Measurements from ENCODE around the gene PEPD.

PEPD gene

DNA sequence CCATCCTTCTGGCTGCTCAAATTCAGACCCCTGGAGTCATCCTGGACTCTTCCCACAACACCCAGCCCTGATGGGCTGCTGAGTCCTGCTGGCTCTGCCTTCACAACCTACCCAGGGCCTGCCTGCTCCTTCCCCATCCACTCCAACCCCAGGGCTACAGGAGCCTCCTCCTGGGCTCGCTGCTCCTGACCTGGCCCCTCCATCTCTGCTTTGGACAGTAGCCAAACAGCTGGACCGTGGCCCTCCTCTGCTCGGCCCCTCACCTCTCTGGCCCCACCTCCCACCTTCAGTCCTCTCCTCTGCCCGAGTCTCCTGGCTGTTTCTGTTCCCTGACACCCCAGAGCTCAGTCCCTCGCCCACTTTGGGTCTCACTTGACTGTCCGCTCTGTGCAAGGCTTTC is 81.3 kb downstream of the PEPD start:
- DNase-seq (ENCODE audit: low read depth, low spot score): no peak

DNA sequence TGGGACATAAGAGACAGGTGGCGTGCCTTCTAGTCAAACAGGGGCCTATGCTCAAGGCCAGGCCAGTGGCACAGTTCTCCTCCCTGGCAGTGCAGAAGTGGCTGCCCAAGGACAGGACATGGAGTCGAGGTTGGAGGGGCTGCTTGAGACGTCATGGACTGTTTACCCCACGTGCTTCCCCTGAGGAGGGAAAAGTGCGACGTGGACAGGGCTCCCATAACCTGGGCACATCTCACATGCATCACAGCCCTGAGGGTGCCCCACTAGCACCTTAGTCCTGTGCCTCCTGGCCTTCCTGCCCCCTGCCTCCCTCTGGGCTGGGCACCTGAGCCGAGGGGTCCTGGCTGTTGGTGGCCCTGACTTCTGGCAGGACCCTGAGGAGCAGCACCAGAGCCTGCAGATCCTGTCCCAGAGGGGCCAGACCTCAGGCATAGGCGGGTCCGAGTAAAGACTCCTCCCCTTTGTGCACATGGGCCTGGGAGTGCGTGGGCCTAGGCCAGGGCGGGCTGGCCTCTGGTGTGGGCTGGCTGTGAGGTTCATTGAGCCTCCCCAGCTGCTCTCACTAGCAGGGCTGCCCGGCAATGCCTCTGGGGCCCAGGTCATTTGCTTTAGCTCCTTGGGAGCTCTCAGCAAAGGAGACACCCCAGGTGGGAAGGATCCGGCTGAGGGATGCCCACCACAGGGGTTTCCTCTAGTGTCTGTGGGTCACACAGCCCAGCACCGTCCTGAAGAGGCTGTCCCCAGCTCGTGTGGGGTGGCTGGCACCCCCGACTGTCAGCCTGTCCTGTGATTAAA is 82.4 kb downstream of the PEPD start:
- no peak for DNase-seq (ENCODE audit: low read depth, low spot score)

DNA sequence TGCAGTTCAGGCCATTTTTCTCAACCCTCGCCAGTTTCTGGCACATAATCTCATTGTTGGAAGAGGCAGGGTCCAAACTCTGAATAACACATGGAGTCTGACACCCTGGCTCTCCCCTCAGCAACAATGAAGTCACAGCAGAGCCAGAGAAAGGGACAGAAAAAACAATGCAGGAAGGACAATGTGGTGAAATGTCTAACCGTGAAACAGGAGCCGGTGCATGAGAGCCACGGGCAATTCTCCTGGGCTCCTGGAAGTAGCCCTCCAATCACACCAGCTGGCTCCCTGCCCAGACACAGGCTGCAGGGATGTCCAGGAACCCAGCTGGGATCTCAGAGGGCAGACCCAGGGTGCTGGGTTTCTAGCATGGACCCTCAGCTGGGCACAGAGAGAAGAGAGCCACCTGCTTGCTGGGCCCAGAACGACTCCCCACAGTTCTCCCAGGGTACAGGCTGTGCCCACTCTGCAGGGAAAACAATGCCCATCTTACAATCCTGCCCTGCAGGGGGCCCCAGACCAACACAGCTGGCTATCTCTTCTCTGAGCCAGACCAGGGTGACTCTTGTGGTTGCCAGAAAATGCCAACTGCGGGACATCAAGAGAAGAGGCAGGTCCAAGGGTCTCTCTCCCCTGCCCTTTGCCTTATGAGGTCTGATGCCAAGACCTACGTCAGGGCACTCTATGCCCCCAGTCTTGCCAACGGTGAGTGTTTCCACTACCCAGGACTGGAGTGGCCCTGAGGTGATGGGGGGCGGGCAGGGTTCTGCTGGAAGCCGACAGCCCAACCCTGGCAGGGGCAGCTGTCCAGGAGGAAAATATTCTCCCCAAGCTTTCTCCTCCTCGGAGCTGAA is 83.5 kb downstream of the PEPD start:
- no peak for DNase-seq (ENCODE audit: low read depth, low spot score)

DNA sequence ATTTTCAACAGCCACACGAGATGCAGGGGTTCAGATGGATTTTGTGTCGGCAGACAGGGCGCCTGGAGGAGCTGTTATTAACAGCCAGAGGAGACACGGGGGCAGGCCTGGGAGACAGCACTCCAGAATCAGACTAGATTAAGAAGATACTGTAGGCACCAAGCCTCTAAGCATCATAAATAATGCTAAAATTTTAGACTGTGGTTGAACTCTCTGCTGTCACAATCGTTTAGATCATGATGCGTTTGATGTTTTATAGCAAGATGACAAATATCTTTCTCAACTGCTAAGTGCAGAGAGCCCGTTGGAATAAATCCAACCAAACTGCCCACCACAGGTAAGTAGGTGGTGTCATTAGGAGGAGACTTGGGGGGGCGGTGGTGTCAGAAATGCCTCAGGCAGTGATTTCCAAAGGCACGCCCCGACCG is 84.2 kb downstream of the PEPD start:
- DNase-seq (ENCODE audit: low read depth, low spot score): no peak

DNA sequence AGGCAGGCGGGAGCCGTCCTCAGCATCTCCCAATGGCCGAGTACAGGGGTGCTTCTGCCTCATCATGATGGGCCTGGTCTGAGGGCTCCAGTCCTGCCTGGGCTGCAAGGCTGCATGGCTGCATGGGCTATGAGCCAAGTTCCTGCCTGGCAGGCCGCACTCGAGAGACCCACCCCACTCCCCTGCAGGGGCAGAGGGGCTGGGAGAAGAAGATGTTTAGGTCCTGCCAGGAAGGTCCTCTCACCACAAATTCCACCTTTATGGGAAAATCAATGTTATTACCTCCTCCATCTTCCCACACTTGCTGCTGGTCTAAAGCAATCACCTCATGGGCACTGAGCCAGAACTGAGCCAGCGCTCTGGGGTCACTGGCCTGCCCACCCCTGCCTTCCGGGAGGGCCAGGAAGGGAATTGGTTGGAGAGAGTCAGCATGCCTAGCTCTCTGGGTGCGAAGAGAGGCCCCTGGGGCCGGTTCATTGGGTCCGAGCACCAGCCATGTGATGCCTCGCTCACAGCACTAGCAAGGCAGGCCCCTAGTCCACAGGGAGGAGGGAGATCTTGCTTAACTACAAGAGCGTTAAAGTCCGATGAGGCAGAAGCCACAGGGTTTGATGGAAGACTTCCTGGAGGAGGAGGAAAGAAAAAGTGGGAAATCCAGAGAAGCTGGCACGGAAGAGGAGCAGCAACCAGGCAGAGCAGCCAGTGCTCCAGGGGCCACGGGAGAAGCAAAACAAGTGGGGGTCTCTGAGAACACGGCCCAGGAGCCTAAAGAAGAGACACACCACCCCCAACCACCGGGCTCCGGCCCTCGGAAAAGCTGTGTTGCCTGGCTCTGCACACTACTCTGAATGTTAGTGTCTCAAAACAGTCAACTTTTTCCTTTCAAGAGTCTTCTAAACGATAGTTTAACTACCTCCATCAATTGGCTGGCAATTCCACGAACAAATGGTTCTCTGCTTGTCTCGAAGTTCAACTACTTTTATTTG is 84.9 kb downstream of the PEPD start:
- no peak for DNase-seq (ENCODE audit: low read depth, low spot score)

DNA sequence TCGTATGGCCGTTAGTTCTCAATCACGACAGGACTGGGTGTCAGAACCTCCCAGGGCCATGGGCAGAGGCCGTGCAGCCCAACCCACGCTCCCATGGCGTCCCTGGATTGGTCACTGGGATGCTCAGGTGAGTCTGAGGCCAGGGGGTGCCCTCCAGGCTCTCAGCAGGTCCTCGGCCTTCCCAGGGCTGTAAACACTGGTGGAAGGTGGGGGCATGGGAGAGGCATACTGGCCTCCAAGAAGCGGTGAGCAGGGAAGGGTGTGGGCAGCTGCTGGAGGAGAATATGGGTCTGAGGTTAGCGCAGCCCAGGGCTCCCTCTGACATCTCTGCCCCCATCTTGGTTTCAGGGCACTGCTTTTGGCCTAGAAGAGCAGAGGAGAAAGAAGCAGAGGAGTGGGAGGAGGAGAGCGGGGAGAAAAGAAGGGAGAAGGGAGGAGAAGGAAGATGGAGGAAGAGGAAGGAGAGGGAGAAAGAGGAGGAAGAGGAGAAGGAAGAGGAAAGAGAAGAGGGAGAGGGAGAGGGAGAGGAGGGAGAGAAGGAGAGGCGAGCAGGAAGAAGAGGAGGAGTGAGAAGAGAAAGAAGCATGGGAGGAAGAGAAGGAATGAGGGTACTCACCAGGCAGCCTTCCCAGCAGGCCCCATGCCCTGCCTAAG is 85.8 kb downstream of the PEPD start:
- DNase-seq (ENCODE audit: low read depth, low spot score): no peak

DNA sequence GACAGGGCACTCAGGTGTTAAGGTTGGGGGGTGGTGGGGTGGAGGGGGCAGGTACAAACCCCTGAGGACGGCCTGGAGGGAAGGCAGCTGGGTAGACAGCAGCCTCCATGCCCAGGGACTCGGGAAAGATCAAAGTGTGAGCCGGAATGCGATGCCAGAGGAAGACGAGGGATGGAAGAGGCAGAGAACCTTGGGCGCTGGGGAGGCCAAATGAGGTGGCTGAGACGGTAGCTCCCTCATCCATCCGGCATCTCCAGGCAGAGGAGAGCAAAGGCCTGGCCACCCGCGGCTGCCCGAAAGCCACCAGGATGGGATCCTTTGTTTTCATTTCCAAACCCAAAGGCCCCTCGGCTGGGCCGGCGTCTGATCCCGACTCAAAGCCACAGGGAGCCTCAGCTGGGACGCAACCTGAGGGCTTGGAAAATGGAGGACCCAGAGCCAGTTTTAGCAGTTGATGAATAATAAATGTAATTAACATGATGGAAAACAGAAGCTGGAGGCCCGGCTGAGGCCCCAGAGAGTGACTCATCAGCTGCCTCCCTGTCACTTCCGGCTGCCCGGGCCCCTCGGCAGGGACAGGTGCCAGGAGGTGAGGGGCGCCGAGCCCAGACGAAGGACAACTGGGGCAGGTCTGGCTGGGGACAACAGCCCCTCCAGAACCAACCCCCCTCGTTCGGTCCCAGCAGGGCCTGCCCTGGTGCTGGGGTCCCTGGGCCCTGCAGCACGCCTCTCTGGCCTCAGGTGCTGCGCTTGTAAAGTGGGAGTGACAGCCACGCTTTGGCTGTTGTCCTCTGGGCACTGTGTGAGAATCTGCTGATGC is 86.5 kb downstream of the PEPD start:
- no peak for DNase-seq (ENCODE audit: low read depth, low spot score)

DNA sequence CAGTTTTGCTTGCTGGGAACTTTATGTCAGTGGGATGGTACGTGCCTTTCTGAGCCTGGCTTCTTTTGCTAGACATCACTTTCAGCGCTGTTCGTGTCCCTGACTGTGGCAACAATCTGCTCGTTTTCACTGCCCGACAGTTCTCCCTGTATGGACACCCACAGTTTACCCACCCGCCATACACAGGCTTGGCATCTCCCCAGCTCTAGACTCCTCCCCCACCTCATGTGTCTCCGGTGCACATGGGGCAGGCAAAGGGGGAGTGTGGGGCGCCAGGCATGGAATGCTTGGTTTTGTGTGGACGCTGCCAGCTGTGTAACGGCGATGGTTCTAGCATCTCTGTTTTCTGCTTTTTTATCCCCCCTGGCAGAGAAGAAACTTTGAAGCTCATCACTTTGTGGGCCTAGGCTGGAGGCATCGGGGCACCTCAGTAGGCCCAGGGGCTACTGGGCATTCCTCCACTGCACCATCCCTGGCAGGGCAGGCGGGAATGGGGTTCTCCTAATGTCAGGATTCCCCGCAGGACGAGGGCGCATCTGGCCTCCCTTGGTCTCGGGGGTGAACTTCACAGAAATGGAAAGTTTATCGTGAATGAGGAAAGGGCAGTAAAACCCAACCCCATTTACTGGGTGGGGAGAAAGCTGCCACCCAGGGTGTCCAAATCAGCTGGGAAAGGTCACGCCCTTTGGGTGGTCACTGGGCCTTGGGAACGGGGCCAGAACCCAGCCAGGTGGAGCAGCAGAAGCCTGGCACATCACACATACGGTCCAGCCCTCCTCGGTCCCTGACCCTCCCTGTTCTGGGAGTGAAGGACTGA is 87.3 kb downstream of the PEPD start:
- DNase-seq (ENCODE audit: low read depth, low spot score): no peak

DNA sequence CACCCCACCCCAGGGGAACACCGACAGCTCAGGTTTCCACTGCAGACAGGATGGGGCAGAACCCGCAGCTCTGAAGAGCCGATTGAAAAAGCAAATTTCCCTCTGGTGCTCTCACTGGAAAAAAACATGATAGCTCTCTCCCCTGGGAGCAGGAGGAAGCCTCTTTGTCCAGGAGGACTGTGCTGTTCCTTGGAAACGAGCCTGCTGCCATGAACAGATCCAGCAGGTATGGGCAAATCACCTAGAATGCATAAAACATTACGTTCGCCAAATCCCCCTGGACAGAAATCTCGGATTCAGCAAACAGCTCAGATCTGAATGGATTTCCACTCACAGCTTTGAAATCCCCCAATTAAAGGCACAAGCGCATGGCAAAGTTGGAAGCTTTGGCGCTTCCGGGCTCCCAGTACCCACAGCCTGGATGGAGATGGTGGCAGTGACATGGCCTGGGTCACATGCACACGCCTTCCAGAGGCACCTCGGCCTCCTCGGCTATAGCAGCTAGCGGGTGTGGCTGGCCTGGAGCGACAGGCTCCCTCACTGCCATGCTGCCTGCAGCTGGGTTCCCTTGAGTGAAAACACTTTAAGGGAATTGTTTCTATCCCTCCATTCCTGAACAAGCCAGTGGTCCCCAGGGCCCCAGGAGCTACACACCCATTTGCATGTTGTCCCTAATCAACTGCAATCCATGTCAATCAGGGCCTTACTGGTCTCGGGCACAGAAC is 89.0 kb downstream of the PEPD start:
- DNase-seq (ENCODE audit: low read depth, low spot score): no peak

DNA sequence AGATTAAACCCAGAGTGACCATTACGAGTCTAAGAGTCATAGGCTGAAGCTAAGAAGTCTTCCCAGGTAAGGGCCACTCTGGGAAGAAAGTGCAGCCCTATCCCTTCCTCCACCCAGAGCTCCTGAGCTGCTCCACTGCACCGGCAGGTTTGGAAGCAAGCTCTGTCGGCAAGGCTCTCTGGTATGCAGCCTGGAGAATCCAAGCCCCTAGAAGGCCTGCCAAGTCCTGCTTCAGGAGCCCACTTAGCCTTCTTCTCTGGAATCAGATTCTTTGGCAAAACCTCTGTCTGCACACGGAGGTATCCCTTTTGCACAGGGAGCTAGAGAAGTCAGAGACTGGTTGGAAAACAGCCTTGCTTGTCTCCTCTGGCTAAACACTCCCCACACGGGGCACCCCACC is 89.6 kb downstream of the PEPD start:
- DNase-seq (ENCODE audit: low read depth, low spot score): no peak

DNA sequence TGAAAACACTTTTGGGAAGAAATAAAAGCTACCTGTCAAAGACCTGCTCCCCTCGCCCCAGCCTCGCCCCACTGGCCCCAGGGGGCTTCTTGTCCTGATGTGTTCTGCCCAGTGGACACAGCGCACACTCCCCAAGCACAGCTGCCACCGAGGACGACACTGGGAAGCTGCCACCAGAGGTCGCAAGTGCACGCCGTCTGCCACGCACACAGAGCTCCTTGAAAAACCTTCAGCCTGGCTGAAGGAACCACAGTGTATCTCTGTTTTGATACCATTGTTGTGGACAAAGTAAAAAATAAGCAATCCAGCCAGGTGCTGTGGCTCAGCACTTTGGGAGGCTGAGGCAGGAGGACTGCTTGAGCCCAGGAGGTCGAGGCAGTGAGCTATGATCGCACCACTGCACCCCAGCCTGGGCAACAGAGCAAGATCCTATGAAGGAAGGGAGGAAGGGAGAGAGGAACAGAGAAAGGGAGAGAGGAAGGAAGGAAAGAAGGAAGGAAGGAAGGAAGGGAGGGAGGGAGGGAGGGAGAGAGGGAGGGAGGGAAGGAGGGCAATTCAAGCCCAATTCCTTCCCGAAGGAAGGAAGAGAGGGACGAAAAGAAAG is 90.8 kb downstream of the PEPD start:
- no peak for DNase-seq (ENCODE audit: low read depth, low spot score)

DNA sequence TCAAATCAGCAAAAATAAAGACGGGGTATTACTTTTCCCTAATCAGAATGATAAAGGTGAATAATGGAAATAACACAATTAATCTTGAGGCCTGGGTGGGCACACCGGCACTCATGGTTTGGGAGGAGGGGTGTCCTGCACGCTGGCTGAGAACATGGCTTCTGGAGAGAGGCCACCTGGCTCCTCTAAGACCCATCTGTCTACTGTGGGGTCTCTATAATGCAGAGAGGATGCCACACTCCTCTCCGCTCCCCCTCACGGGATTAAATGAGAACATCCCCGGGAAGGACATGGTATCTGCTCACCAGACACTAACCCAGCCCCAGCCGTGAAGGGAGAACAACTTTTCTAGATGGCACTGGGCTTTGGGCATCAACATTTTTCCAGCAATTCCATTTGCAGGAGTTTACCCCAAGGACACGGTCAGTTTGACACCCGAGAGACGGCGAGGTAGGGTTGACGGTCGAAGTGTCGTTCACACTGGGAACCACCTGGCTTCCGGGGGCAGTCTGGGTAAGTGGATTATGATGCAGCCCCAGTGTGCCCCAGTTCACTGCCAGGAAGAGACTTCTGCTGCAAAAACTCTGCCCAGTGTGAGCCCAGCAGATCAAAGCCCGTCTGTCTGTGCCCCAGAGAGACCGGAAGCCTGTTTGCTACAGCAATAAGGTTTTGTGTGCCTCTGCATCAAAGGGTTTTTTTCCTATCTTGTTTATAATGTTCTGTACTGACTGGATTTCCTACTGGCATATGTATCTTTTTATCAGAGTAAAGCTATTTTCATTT is 91.5 kb downstream of the PEPD start:
- no peak for DNase-seq (ENCODE audit: low read depth, low spot score)

DNA sequence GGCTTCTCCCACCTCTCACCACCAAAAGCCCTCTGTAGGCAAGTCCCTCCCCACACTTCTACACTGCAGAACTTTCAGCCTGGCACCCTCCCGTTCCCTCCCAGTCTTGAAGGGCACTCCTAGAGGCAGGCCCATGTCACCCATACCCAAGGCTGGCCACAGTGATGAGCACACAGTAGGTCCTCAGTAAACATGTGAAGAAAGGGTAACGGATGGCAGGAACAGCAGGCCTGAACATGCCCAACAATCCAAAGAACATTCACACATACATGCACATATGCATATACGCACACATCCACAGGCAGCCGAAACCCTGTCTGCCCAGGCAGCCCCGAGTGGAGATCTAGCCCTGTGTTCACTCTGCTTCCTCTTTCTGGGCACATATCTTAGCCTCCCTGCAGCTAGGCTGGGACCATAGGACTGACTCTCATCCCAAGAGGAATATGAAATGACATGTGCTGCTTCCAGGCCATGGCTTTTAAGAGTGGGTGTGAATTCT is 92.9 kb downstream of the PEPD start:
- no peak for DNase-seq (ENCODE audit: low read depth, low spot score)

DNA sequence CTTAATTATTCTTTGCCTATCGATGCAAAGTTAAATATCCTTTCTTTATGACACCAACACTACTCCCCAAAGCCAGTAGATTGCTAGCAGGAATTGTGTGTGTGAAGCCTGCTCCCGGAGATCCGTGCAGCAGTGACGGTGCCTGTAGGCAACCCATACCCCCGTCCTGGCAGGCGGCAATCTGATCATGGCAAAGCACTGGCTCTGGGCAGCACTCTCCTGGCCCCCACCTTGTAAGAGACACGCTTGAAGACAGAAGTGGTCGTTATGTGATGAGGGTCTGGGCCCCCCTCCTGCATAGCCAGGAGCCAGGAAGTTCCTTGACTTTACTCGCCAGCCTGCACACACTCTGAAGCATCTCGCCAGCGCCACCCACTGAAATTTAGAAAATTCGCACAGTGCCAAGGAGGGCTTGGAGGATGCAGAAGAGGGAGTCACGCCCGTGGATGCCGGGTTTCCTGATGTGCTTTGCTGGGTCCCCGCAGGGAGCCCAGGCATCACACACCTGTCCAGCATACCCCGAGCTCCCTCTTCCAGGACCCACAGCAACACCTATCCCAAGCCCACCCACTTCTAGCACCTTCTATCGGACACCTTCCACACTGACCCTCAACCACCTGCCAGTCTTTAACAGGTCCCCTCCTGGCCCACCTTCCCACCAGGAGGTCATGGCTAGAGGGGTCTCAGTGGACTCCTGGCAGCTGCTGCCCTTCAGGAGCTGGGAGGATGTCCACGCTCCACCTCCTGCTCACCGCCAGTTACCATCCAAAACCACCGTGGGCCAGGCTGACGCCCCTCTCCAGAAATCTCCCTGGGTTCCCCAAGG is 93.6 kb downstream of the PEPD start:
- DNase-seq (ENCODE audit: low read depth, low spot score): no peak

DNA sequence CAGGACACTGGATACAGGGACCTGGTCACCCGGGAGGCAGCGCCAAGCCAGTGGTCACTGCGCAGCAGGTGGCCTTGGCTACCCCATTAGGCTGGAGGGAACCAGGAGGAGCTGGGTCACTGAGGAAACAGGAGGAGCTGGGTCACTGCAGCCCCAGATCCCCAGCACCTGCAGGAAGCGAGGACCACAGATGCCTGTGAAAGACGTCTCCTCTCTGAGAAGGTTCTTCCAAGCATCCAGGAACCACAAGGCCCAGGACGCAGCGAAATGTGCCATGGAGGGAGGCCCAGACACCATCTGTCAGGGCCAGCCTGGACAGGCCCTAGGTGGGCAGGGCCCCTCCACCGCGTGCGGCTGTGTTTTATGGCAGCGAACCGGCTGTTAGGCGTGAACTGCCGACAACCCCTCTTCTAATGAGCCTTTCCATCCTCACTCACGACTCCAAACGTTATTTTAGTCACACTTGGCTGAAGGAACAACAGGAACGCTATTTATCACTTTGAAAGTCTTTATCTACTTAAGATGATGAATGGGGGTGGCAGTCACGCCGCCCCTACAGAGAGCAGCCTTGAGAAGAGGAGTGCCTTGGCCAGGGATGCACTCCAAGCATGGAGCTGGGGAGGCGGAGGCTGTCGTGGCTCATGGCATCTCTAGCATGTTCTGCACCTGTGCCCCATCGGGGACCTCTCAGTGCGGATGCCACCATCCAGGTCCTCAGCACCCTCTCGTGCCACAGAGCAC is 94.8 kb downstream of the PEPD start:
- no peak for DNase-seq (ENCODE audit: low read depth, low spot score)

DNA sequence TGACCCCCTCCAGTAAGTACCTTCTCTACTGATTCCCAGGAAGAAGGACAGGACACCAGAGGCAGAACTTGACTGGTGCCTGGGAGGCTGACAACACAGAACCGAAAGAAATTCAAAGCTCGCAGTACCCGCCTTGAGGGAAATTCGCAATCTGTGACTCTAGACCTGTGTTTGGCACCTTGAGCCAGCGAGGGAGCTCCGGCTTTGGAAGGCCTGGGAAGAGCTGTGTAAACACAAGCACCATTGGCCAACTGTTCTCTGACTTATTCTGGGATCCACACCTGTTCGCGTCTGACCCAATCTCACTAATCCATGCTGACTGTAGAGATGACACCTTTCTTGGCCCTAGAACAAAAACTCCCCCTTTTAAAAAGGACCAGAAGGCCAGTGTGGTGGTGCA is 97.4 kb downstream of the PEPD start:
- no peak for DNase-seq (ENCODE audit: low read depth, low spot score)
